Measurements from ENCODE around the gene CFAP299. TPM values are rescaled to one million over a fixed set of nuclear protein-coding genes. Genes with fewer than 3 reads are reported as not detected.

Gene CFAP299
- total and polyA plus RNA-seq, 9 of the 15 experiments (the other 6 are each of a cell fraction or from before 2014, with no cell fraction given), result 0.09 to 3.0 (median 0.76) TPM

GRCh38 chr4:80335554-80336358, at the start of gene CFAP299 (continued):
- TF ChIP-seq, protein P1, sequence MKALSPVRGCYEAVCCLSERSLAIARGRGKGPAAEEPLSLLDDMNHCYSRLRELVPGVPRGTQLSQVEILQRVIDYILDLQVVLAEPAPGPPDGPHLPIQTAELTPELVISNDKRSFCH (CRISPR knock-in tag; IDR thresholded peaks at IDR 0.05), result no peak
- TF ChIP-seq, protein P1 (tag; IDR thresholded peaks at IDR 0.05), result peak; percentile 63
- peak in 1 of 2 experiments; percentile 15; a peak in 1 of 3 replicates for TF ChIP-seq CBX3 (IDR thresholded peaks at IDR 0.05; ENCODE audit: borderline replicate concordance in 1 of 2, low read length in 2 of 2)
- TF ChIP-seq CBX2 (IDR thresholded peaks at IDR 0.05; ENCODE audit: insufficient read depth, low read length, poor library complexity, severe bottlenecking), result no peak
- TF ChIP-seq NFXL1 (CRISPR knock-in tag; IDR thresholded peaks at IDR 0.05), result no peak
- TF ChIP-seq ZNF717 (CRISPR knock-in tag; IDR thresholded peaks at IDR 0.05), result no peak
- no peak for TF ChIP-seq PHB2 (IDR thresholded peaks at IDR 0.05; ENCODE audit: low read depth)
- no peak for TF ChIP-seq MTF1 (CRISPR knock-in tag; IDR thresholded peaks at IDR 0.05; ENCODE audit: borderline replicate concordance)
- TF ChIP-seq HMG20A (CRISPR knock-in tag; conservative IDR thresholded peaks at IDR 0.05), result no peak
- TF ChIP-seq LCOR (CRISPR knock-in tag; IDR thresholded peaks at IDR 0.05), result peak; percentile 85; the same call in 1 of the 2 replicates
- no peak for TF ChIP-seq POLR3G (IDR thresholded peaks at IDR 0.05; ENCODE audit: extremely low read depth, insufficient read length, insufficient replicate concordance)
- 0 out of 2 replicates have a peak, but pooled peaks have one; percentile 40 for TF ChIP-seq ZSCAN29 (IDR thresholded peaks at IDR 0.05)
- no peak for TF ChIP-seq TAF1 (IDR thresholded peaks at IDR 0.05; ENCODE audit: control insufficient read depth, extremely low read depth, insufficient read depth, low read length, severe bottlenecking)
- TF ChIP-seq ZNF324 (CRISPR knock-in tag; IDR thresholded peaks at IDR 0.05), result no peak
- no peak for TF ChIP-seq ARID1B (IDR thresholded peaks at IDR 0.05)
- no peak for TF ChIP-seq ADNP (tag; IDR thresholded peaks at IDR 0.05)
- TF ChIP-seq NKRF (IDR thresholded peaks at IDR 0.05; ENCODE audit: borderline replicate concordance), result peak; percentile 100
- peak; percentile 85; the same call in 1 of the 2 replicates for TF ChIP-seq ZBTB1 (CRISPR knock-in tag; IDR thresholded peaks at IDR 0.05; ENCODE audit: borderline replicate concordance, low read depth)
- TF ChIP-seq, protein P2, sequence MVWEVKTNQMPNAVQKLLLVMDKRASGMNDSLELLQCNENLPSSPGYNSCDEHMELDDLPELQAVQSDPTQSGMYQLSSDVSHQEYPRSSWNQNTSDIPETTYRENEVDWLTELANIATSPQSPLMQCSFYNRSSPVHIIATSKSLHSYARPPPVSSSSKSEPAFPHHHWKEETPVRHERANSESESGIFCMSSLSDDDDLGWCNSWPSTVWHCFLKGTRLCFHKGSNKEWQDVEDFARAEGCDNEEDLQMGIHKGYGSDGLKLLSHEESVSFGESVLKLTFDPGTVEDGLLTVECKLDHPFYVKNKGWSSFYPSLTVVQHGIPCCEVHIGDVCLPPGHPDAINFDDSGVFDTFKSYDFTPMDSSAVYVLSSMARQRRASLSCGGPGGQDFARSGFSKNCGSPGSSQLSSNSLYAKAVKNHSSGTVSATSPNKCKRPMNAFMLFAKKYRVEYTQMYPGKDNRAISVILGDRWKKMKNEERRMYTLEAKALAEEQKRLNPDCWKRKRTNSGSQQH (CRISPR knock-in tag; IDR thresholded peaks at IDR 0.05), result no peak
- no peak for TF ChIP-seq U2AF2 (optimal IDR thresholded peaks at IDR 0.05; ENCODE audit: low read depth, low read length)
- TF ChIP-seq, protein P3, sequence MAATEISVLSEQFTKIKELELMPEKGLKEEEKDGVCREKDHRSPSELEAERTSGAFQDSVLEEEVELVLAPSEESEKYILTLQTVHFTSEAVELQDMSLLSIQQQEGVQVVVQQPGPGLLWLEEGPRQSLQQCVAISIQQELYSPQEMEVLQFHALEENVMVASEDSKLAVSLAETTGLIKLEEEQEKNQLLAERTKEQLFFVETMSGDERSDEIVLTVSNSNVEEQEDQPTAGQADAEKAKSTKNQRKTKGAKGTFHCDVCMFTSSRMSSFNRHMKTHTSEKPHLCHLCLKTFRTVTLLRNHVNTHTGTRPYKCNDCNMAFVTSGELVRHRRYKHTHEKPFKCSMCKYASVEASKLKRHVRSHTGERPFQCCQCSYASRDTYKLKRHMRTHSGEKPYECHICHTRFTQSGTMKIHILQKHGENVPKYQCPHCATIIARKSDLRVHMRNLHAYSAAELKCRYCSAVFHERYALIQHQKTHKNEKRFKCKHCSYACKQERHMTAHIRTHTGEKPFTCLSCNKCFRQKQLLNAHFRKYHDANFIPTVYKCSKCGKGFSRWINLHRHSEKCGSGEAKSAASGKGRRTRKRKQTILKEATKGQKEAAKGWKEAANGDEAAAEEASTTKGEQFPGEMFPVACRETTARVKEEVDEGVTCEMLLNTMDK (IDR thresholded peaks at IDR 0.05; ENCODE audit: borderline replicate concordance, insufficient read depth, low read depth, low read length, poor library complexity, severe bottlenecking), result peak; percentile 95
- no peak for TF ChIP-seq FOXA3 (CRISPR knock-in tag; conservative IDR thresholded peaks at IDR 0.05 in 1 of 2, IDR thresholded peaks at IDR 0.05 in 1 of 2)

All from K562 (cell line).